ENCODE results near the gene MFRP. TPM values are rescaled to one million over a fixed set of nuclear protein-coding genes. Genes with fewer than 3 reads are reported as not detected.

The MFRP gene
- total and polyA plus RNA-seq, 9 of the 15 experiments (the other 6 are each of a cell fraction or from before 2014, with no cell fraction given) = not detected

DNA sequence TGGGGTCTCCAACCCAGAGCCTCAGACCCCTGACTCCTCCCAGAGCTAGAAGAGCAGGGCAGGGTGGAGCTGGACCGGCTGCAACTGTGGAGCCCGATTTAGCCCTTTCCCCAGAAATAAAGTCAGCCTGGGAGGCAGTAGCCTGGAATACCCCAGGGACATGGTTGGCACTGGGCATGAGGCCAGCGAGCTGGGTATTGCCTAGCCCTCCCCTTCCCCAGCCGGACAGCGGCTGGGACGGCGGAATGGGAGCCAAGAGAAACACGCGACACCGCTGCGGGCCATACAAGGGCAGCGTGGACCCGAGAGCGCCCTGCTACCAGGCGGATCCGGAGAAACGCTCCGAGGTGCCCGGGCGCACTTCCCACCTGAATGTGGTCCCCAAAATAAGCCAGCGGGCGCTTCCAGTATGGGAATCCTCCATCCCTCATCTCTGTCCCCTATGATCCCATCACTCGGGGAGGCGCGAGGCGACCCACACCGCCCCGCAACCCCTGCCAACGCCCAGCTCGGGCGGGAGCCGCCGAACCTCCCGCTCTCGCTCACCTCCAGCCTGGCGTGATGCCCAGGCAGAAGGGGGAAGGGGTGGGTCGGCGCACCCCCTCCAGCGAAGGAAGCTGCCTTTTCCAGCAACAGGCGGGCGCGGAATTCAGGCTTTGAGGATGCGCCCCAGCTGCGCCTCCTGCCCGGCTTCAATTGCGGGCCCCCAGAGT is 30.3 kb downstream of the MFRP start:
- WGBS (ENCODE audit: insufficient coverage, low coverage, missing lambda C conversion rate) = 44% methylated on average over 36 of the region's 46 CpGs
- Histone ChIP-seq H3K27ac (ENCODE audit: extremely low read depth, low read depth, low read length) (peak overlapping the region; percentile 71; the same call in 1 of the 3 replicates), H3K4me1 (replicated peaks in 1 of 2; ENCODE audit: control insufficient read depth in 2 of 2, insufficient read depth in 2 of 2, low read length in 2 of 2) (peaks cover 43 to 67% of the 10 kb centered on the region in 2 experiments), H3K79me2 (ENCODE audit: control insufficient read depth, insufficient read depth, low read length) (peaks cover 29% of the 10 kb centered on the region; the same call in 2 of the 3 replicates), H3K4me2 (ENCODE audit: insufficient read depth, low read length) (peak overlapping the region; percentile 72), H3K9ac (ENCODE audit: insufficient read depth in 1 of 2, low read depth in 2 of 2, low read length in 2 of 2) (peak overlapping the region; percentile 65 to 84), H4K20me1 (replicated peaks; ENCODE audit: control insufficient read depth, insufficient read depth, low read length) (0 out of 2 replicates have a peak, but pooled peaks cover 6% of the 10 kb centered on the region), H3K27me3 (ENCODE audit: control insufficient read depth in 2 of 2, insufficient read depth in 2 of 2, low read length in 2 of 2) (no peaks in the 10 kb centered on the region; a peak in 1 of 5 replicates), H3K9me1 (ENCODE audit: control insufficient read depth, insufficient read depth, low read length) (no peaks in the 10 kb centered on the region), H3K36me3 (ENCODE audit: control insufficient read depth, insufficient read depth, low read length) (peaks cover 36% of the 10 kb centered on the region; the same call in 2 of the 3 replicates), H3K4me3 (peak overlapping the region; percentile 56), H3K9me3 (replicated peaks; ENCODE audit: control insufficient read depth, insufficient read depth, low read depth, low read length) (no peaks in the 10 kb centered on the region), H2AFZ (ENCODE audit: low read depth, low read length) (peak overlapping the region; percentile 80)
- no peak for FAIRE-seq
- BruUV-seq (replicated peaks) = TSS peak; percentile 59
- ChIA-PET CTCF (ENCODE audit: low intra/inter-chr PET ratio) (no interaction called here), POLR2A (interaction anchor here (0.6 to 1.9 kb wide), 10 partner anchors 9 to 407 kb away, joined by 3 to 7 read pairs (median 3); partner anchors contain the start of gene RNF26)
- no peak for ATAC-seq
- in situ Hi-C loops (cut with MboI) = no loop called here
- TF ChIP-seq ZNF449 (CRISPR knock-in tag; IDR thresholded peaks at IDR 0.05) = no peak
- no peak for TF ChIP-seq ASH1L (IDR thresholded peaks at IDR 0.05; ENCODE audit: borderline replicate concordance, low read depth, partially characterized antibody)
- 0 out of 2 replicates have a peak, but pooled peaks have one; percentile 17 for TF ChIP-seq HNRNPL (IDR thresholded peaks at IDR 0.05; ENCODE audit: low read depth, low read length)
- peak; percentile 61; the same call in 1 of the 2 replicates for TF ChIP-seq FOXK1 (CRISPR knock-in tag; IDR thresholded peaks at IDR 0.05; ENCODE audit: borderline replicate concordance)
- TF ChIP-seq CBFB (CRISPR knock-in tag; IDR thresholded peaks at IDR 0.05) = no peak
- TF ChIP-seq ZNF12 (CRISPR knock-in tag; IDR thresholded peaks at IDR 0.05) = 0 out of 2 replicates have a peak, but pooled peaks have one; percentile 48
- TF ChIP-seq RBM22 (IDR thresholded peaks at IDR 0.05; ENCODE audit: low read depth, low read length, poor library complexity, severe bottlenecking) = peak; percentile 62
- peak; percentile 8; the same call in 1 of the 2 replicates for TF ChIP-seq RBFOX2 (IDR thresholded peaks at IDR 0.05; ENCODE audit: low read depth, low read length)
- no peak for TF ChIP-seq TEAD4 (IDR thresholded peaks at IDR 0.05; ENCODE audit: low read length)
- TF ChIP-seq TEAD4 (CRISPR knock-in tag; IDR thresholded peaks at IDR 0.05; ENCODE audit: borderline replicate concordance) = 0 out of 2 replicates have a peak, but pooled peaks have one; percentile 55
- intact Hi-C loops (cut with micrococcal nuclease) = loop anchor here (5.0 kb wide), 1 partner anchor 404 kb away; no protein-coding TSS in a partner anchor
- DNase-seq (ENCODE audit: extremely low read depth in 1 of 4, low spot score in 3 of 4) = peak in 3 of 4 experiments; percentile 28 to 55 (median 50)

All from K562 (cell line).